Keratinocyte (primary cell): ENCODE measurements around the gene PNMT. TPM values are rescaled to one million over a fixed set of nuclear protein-coding genes. Genes with fewer than 3 reads are reported as not detected.

Source experiments
- DNase-seq: peaks from one replicate; pipeline ENCODE4 v3.0.0-alpha.2; 2011; ENCODE audit warnings: low read depth, missing footprints, low spot score
- FAIRE-seq: peaks from 2 replicates; lab custom pipeline; 2011; peaks lifted over from hg19 to GRCh38; lab: Jason Lieb, UNC
- H2AFZ ChIP-seq: 2 replicates; pipeline ENCODE4 v1.6.0; 2012; ENCODE audit warnings: low read length, control low read depth, inconsistent platforms; ENCODE audit not compliant: control insufficient read depth
- H3K27ac ChIP-seq: 2 replicates; pipeline ENCODE4 v1.5.1; 2011; ENCODE audit warnings: low read length; ENCODE audit not compliant: control insufficient read depth, insufficient read depth
- H3K27me3 ChIP-seq: 3 replicates; pipeline ENCODE4 v1.6.0; 2011; ENCODE audit warnings: low read length; ENCODE audit not compliant: control insufficient read depth, insufficient read depth; ENCODE audit errors: extremely low read depth
- H3K36me3 ChIP-seq, 2 experiments: 2 replicates in 1 of 2; 3 replicates in 1 of 2; pipeline ENCODE4 v1.5.1; 2011; ENCODE audit warnings: low read length in 2 of 2, mild to moderate bottlenecking in 1 of 2; ENCODE audit not compliant: control insufficient read depth in 2 of 2, insufficient read depth in 2 of 2; ENCODE audit errors: extremely low read depth in 1 of 2
- H3K4me1 ChIP-seq: 3 replicates; pipeline ENCODE4 v1.5.1; 2011; ENCODE audit warnings: low read length; ENCODE audit not compliant: control insufficient read depth, insufficient read depth; ENCODE audit errors: extremely low read depth
- H3K4me2 ChIP-seq: 3 replicates; pipeline ENCODE4 v1.6.0; 2011; ENCODE audit warnings: low read depth, low read length; ENCODE audit not compliant: control insufficient read depth, insufficient read depth; ENCODE audit errors: extremely low read depth
- H3K4me3 ChIP-seq, 3 experiments: fragments of 200-600 bp in 1 of 3; sonication (generic) in 1 of 3; 2 replicates in 2 of 3; 3 replicates in 1 of 3; pipeline ENCODE4 v1.5.1; 2011 to 2016; ENCODE audit warnings: low read length in 3 of 3, mild to moderate bottlenecking in 3 of 3, control low read depth in 2 of 3, inconsistent platforms in 1 of 3, low read depth in 1 of 3, mixed read lengths in 1 of 3, mixed run types in 1 of 3, moderate library complexity in 1 of 3; ENCODE audit not compliant: control insufficient read depth in 2 of 3, insufficient read depth in 2 of 3; ENCODE audit errors: extremely low read depth in 1 of 3
- H3K79me2 ChIP-seq: 2 replicates; pipeline ENCODE4 v1.6.0; 2012; ENCODE audit warnings: low read length; ENCODE audit not compliant: control insufficient read depth, insufficient read depth
- H3K9ac ChIP-seq: 3 replicates; pipeline ENCODE4 v1.6.0; 2011; ENCODE audit warnings: low read length; ENCODE audit not compliant: control insufficient read depth, insufficient read depth; ENCODE audit errors: extremely low read depth
- H3K9me1 ChIP-seq: 3 replicates; pipeline ENCODE4 v1.6.0; 2011; ENCODE audit warnings: low read length; ENCODE audit not compliant: control insufficient read depth, insufficient read depth; ENCODE audit errors: extremely low read depth
- H3K9me3 ChIP-seq: 2 replicates; pipeline ENCODE4 v1.5.1; 2012; ENCODE audit warnings: low read depth, low read length; ENCODE audit not compliant: control insufficient read depth
- H4K20me1 ChIP-seq: 3 replicates; pipeline ENCODE4 v1.6.0; 2011; ENCODE audit warnings: low read length; ENCODE audit not compliant: control insufficient read depth, insufficient read depth; ENCODE audit errors: extremely low read depth
- EZH2 ChIP-seq: IDR thresholded peaks from one replicate; pipeline ENCODE4 v1.6.1; 2012; ENCODE audit warnings: inconsistent platforms, mild to moderate bottlenecking, low read length, moderate library complexity
- dilution Hi-C: fragments of 300-500 bp; cut with MboI; formaldehyde crosslinking; loops from one replicate; pipeline ENCODE4 v1.7.0; 2020; ENCODE audit warnings: low sequenced_read_pairs; ENCODE audit not compliant: extremely low pct_ligation_motif_present
- polyA plus RNA-seq, 5 experiments: library from polyadenylated mRNA; depleted of rRNA in 3 of 5; stranded (reverse) in 3 of 5; stranded (forward) in 1 of 5; unstranded in 1 of 5; fragments of >200 nt; gene quantifications; 1 replicate in 1 of 5; 2 replicates in 3 of 5; 3 replicates in 1 of 5; pipeline versions ENCODE4 v1.2.1 to v1.2.3, GENCODE V29; 2011 to 2012; ENCODE audit warnings: missing spikeins in 2 of 5, low read depth in 1 of 5, low replicate concordance in 1 of 5
- TF ChIP-seq, protein P1 (sequence below), 3 experiments: IDR thresholded peaks in 1 of 3; conservative IDR thresholded peaks in 1 of 3; optimal IDR thresholded peaks in 1 of 3; 2 replicates in 2 of 3; 3 replicates in 1 of 3; pipeline versions ENCODE3 to v1.5.1; 2011; ENCODE audit warnings: low read length in 3 of 3, mild to moderate bottlenecking in 3 of 3, moderate library complexity in 2 of 3, control low read depth in 1 of 3, inconsistent platforms in 1 of 3; ENCODE audit not compliant: insufficient read depth in 2 of 3; ENCODE audit errors: extremely low read depth in 1 of 3

Gene PNMT
- polyA plus RNA-seq, 1 donor (not counting 4 experiments of a cell fraction or from before 2014, with no cell fraction given), result not detected

DNA sequence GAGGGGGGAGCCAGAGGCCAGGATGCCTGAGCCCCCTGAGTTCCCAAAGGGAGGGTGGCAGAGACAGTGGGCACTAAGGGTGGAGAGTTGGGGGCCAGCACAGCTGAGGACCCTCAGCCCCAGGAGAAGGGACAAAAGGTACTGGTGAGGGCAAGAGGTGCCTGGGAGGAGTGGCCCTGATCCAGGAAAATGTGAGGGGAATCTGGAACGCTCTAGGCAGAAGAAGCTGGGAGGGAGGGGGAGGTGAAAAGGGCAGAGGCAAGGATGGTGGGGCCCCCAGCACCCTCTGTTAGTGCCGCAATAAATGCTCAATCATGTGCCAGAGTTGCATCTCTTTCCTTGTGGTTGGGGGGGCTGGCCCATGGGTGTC is 2.0 kb upstream of the PNMT start:
- H4K20me1 ChIP-seq, result no peaks in the 10 kb centered on the region
- dilution Hi-C loops, result no loop called here
- FAIRE-seq, result no peak
- no peak overlapping the region for H3K4me3 ChIP-seq
- DNase-seq, result no peak
- H2AFZ ChIP-seq, result no peak overlapping the region
- H3K27ac ChIP-seq, result no peak overlapping the region
- H3K4me1 ChIP-seq, result peaks cover 8% of the 10 kb centered on the region
- H3K27me3 ChIP-seq, result peaks cover 39% of the 10 kb centered on the region
- H3K79me2 ChIP-seq, result no peaks in the 10 kb centered on the region
- no peaks in the 10 kb centered on the region for H3K9me3 ChIP-seq
- no peaks in the 10 kb centered on the region for H3K9me1 ChIP-seq
- H3K9ac ChIP-seq, result no peak overlapping the region
- H3K4me2 ChIP-seq, result no peak overlapping the region
- H3K36me3 ChIP-seq, result peaks cover 0 to 2% of the 10 kb centered on the region in 2 experiments
- TF ChIP-seq, protein P1, sequence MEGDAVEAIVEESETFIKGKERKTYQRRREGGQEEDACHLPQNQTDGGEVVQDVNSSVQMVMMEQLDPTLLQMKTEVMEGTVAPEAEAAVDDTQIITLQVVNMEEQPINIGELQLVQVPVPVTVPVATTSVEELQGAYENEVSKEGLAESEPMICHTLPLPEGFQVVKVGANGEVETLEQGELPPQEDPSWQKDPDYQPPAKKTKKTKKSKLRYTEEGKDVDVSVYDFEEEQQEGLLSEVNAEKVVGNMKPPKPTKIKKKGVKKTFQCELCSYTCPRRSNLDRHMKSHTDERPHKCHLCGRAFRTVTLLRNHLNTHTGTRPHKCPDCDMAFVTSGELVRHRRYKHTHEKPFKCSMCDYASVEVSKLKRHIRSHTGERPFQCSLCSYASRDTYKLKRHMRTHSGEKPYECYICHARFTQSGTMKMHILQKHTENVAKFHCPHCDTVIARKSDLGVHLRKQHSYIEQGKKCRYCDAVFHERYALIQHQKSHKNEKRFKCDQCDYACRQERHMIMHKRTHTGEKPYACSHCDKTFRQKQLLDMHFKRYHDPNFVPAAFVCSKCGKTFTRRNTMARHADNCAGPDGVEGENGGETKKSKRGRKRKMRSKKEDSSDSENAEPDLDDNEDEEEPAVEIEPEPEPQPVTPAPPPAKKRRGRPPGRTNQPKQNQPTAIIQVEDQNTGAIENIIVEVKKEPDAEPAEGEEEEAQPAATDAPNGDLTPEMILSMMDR (optimal IDR thresholded peaks at IDR 0.05 in 1 of 3, IDR thresholded peaks at IDR 0.05 in 1 of 3, conservative IDR thresholded peaks at IDR 0.05 in 1 of 3; ENCODE audit: extremely low read depth in 1 of 3, insufficient read depth in 2 of 3, low read length in 3 of 3), result no peak
- TF ChIP-seq EZH2, result no peak

- Histone ChIP-seq H3K4me1 (peaks cover 8% of the 10 kb centered on the region), H3K4me2 (no peak overlapping the region), H3K4me3 (no peak overlapping the region), H4K20me1 (no peaks in the 10 kb centered on the region), H3K9me3 (no peaks in the 10 kb centered on the region), H3K36me3 (peaks cover 0 to 2% of the 10 kb centered on the region in 2 experiments), H3K9ac (no peak overlapping the region), H3K9me1 (no peaks in the 10 kb centered on the region), H2AFZ (no peak overlapping the region), H3K79me2 (no peaks in the 10 kb centered on the region), H3K27ac (no peak overlapping the region), H3K27me3 (peaks cover 44% of the 10 kb centered on the region)
- DNase-seq, result no peak
- no peak for FAIRE-seq
- TF ChIP-seq EZH2, result no peak
- TF ChIP-seq, protein P1 (optimal IDR thresholded peaks at IDR 0.05 in 1 of 3, IDR thresholded peaks at IDR 0.05 in 1 of 3, conservative IDR thresholded peaks at IDR 0.05 in 1 of 3; ENCODE audit: extremely low read depth in 1 of 3, insufficient read depth in 2 of 3, low read length in 3 of 3), result no peak
- dilution Hi-C loops, result no loop called here
Measured at GRCh38 chr17:39666601-39667261, 1.5 kb upstream of the PNMT start.
